ENCODE results near the gene SMTNL2.
"Not testable (repeated sequence)": the region's sequence is repeated elsewhere in the genome, so short reads cannot be mapped to it uniquely, and the experiment has no call there.

The SMTNL2 gene

GRCh38 chr17:4602041-4602440, 17.7 kb downstream of the SMTNL2 start:
- DNase-seq (ENCODE audit: low spot score), result no peak

- no peak for DNase-seq (ENCODE audit: low spot score)
These were observed 19.8 kb downstream of the SMTNL2 start for GRCh38 chr17:4604111-4604644.

GRCh38 chr17:4604736-4605135, 20.4 kb downstream of the SMTNL2 start:
- DNase-seq (ENCODE audit: low spot score), result not testable (repeated sequence)

- no peak for DNase-seq (ENCODE audit: low spot score)
These were observed 21.5 kb downstream of the SMTNL2 start for GRCh38 chr17:4605826-4606225.

- DNase-seq (ENCODE audit: low spot score), result no peak
These were observed 23.0 kb downstream of the SMTNL2 start for GRCh38 chr17:4607261-4607741.

- no peak for DNase-seq (ENCODE audit: low spot score)
These were observed 23.5 kb downstream of the SMTNL2 start for GRCh38 chr17:4607773-4608187.

GRCh38 chr17:4609761-4610160, 25.4 kb downstream of the SMTNL2 start:
- DNase-seq (ENCODE audit: low spot score), result no peak

- no peak for DNase-seq (ENCODE audit: low spot score)
These were observed 25.8 kb downstream of the SMTNL2 start for GRCh38 chr17:4610162-4610561.

GRCh38 chr17:4610656-4611055, 26.3 kb downstream of the SMTNL2 start:
- DNase-seq (ENCODE audit: low spot score), result no peak

GRCh38 chr17:4616476-4616875, 32.1 kb downstream of the SMTNL2 start:
- DNase-seq (ENCODE audit: low spot score), result no peak

GRCh38 chr17:4617090-4617489, 32.8 kb downstream of the SMTNL2 start:
- DNase-seq (ENCODE audit: low spot score), result no peak

- no peak for DNase-seq (ENCODE audit: low spot score)
These were observed 33.4 kb downstream of the SMTNL2 start for GRCh38 chr17:4617590-4618351.

- no peak for DNase-seq (ENCODE audit: low spot score)
These were observed 36.3 kb downstream of the SMTNL2 start for GRCh38 chr17:4620531-4621101.

GRCh38 chr17:4622375-4622774, 38.0 kb downstream of the SMTNL2 start:
- no peak for DNase-seq (ENCODE audit: low spot score)

GRCh38 chr17:4623249-4623648, 38.9 kb downstream of the SMTNL2 start:
- no peak for DNase-seq (ENCODE audit: low spot score)

GRCh38 chr17:4624451-4624911, 40.2 kb downstream of the SMTNL2 start:
- DNase-seq (ENCODE audit: low spot score), result not testable (repeated sequence)

- no peak for DNase-seq (ENCODE audit: low spot score)
These were observed 40.9 kb downstream of the SMTNL2 start for GRCh38 chr17:4625181-4625617.

GRCh38 chr17:4626734-4627256, 42.5 kb downstream of the SMTNL2 start:
- no peak for DNase-seq (ENCODE audit: low spot score)

- DNase-seq (ENCODE audit: low spot score), result no peak
These were observed 47.1 kb downstream of the SMTNL2 start for GRCh38 chr17:4631431-4631830.

- DNase-seq (ENCODE audit: low spot score), result no peak
These were observed 47.7 kb downstream of the SMTNL2 start for GRCh38 chr17:4631836-4632580.

- no peak for DNase-seq (ENCODE audit: low spot score)
These were observed 48.2 kb downstream of the SMTNL2 start for GRCh38 chr17:4632581-4632920.

GRCh38 chr17:4633643-4634042, 49.3 kb downstream of the SMTNL2 start:
- no peak for DNase-seq (ENCODE audit: low spot score)

Data from CD4-positive, alpha-beta T cell treated with Interleukin-6 at 100 ng/mL for 8 hours (primary cell).